Measurements from ENCODE around the gene NCKAP1.
"Not testable (repeated sequence)": the region's sequence is repeated elsewhere in the genome, so short reads cannot be mapped to it uniquely, and the experiment has no call there.

The NCKAP1 gene

GRCh38 chr2:183037553-183038340 lies 510 bp downstream of the NCKAP1 start:
- DNase-seq (ENCODE audit: low spot score): peak; percentile 24

- no peak for DNase-seq (ENCODE audit: low spot score)
Measured at GRCh38 chr2:183037074-183037552, 1.1 kb downstream of the NCKAP1 start.

DNA sequence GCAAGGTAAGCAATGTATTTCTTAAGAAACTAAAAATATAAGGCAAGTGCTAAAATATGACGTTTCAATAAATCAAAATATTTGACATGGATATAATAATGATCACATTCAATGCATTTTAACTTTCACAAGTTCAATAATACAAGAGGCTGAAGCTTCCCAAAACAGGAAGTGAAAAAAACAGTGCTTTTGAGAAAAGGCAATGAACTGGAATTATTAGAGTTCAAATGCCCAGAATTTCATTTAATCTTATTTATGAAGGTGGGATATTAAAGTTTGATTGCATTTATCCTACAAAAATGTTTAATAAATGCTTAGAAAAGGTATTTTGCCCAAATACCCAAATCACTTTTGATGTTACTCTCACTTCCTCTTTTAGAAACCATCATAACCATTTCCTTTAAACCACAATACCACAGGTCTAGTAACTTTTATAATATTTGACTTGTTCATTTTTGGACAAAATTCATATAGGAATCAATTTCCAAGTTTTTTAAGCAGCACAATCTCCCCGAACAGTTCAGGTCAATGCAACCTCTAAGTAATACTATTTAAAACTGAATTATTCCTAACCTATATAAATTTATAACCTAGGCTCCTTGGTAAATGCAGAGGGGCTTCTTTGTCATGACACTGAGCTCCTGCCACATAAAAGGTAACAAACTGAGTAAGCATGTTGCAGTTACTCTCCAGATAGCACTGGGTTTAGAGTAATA lies 2.1 kb downstream of the NCKAP1 start:
- peak; percentile 23 for DNase-seq (ENCODE audit: low spot score)

DNA sequence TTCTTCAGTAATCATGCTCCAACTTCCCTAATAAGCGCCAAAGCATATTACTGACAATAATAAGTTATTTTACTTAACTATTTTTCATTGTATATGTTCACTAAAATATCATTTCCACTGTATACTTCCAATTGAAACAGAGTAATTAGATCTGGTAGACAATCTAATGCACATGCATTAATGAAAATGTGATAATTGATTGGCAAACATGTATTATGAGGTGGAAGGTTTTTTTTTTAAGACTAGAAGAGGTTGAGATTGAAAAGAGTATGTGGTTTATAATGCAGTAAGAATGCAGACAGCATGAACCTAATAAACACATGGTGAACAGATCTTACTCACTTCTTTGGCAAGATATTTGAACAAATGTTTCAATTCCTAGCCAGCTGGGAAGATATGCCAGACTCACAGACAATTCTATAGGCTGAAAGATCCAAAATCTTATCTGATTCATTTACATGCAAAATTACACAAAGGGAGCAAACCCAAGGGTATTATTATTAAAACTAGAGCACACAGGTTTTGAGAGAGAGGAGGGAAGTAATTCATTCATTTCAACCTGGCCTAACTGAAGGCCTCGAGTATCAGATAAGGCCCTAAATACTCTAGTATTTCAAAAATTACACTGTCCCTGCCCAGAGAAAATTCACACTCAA lies 2.8 kb downstream of the NCKAP1 start:
- DNase-seq (ENCODE audit: low spot score): no peak

GRCh38 chr2:183034806-183035205 lies 3.5 kb downstream of the NCKAP1 start:
- DNase-seq (ENCODE audit: low spot score): no peak

DNA sequence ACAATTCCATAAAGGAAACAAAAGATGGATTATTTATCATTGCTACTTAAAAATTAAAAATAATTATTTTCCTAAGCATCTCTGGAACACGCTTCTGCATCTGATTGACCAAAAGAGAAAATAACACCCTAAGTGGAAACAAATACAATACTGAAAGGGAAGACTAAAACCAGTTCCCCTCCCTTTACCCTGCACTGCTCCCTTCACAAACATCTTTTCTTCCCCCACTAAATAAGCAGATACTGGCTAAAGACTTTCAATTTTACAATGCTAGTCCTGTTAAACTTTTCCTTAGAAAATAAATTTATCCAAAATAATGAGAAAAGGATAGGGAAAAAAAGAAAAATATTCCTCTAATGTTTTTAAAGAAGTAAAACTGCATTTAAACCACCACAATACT lies 4.3 kb downstream of the NCKAP1 start:
- no peak for DNase-seq (ENCODE audit: low spot score)

DNA sequence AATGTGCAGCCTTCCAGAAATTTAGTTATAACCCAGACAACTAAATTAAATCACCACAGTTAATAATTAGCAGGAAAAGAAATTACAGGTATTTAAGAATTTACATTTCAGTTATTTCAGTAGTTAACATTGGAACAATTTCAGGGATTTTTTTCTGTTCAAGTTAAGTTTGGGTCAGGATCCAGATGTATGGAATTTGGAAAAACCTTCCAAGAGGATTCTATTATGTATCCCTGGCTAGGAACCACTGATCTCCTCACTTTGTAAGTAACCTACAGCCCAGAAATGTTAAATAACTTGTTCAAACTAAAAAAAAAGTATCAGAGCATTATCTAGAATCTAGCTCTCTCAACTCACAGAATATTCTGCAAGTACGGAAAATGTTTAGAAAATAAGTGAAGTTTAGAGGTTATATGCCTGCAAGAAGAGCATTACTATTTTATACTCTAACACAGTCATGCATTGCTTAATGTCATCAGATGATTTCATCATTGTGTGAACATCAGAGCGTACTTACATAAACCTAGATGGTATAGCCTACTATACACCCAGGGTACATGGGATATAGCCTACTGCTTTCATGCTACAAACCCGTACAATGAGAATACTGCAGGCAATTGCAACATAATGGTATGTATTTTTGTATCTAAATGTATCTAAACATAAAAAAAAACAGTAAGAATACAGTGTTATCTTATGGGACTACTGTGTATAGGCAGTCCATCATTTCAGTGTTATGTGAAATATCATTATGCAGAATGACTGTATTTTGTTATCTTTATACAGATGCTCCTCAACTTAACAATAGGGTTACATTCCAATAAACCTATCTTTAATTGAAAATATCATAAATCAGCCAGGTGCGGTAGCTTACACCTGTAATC lies 6.1 kb downstream of the NCKAP1 start:
- no peak for DNase-seq (ENCODE audit: low spot score)

DNA sequence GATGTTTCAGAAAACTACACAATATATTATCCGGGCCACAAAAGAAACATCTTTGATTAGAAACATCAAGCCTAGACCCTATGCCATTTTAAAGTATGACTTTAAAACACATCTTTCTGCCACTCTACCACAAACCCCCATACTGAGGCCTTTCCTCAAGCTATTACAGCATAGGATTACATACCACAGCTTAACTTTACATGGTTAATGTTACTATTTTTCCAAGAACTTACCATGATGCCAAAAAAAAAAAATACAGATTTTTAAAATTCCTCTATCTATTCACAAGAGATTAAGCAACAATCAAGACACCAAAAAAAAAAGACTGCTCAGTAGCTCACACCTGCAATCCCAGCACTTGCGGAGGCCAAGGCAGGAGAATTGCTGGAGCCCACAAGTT lies 9.0 kb downstream of the NCKAP1 start:
- no peak for DNase-seq (ENCODE audit: low spot score)

GRCh38 chr2:183028108-183028507 lies 10.1 kb downstream of the NCKAP1 start:
- no peak for DNase-seq (ENCODE audit: low spot score)

GRCh38 chr2:183027443-183027842 lies 10.8 kb downstream of the NCKAP1 start:
- DNase-seq (ENCODE audit: low spot score): no peak

DNA sequence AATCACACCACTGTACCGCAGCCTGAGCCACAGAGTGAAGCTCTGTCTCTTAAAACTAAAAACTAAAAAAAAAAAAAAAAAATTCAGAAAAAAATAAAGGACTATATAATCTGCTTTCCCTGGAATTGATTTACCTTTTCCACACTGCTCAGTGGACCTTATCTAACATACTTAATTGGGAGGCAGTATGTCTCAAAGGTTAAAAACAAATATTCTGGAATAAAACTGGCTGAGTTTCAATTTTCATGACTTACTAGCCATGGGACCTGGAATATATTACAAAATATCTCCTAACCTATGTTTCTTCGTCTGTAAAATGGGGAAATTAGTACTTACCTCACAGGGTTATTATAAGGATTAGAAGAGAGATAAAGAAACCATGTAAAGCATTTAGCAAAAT lies 11.8 kb downstream of the NCKAP1 start:
- no peak for DNase-seq (ENCODE audit: low spot score)

DNA sequence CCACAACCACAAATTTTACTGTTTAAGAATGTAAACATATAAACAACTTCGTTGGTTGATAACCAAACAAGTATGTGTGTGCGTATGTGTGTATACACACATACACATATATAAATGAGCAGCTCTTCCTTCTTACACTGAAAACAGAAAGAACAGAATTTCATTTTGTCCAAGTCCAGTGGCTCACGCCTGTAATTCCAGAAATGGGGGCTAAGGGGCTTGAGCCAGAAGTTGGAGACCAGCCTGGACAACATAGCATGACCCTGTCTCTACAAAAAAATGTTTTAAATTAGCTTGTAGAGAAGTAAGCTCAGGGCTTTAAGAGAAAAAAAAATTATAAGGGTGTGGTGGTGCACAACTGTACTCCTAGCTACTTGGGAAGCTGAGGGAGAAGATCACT lies 12.3 kb downstream of the NCKAP1 start:
- no peak for DNase-seq (ENCODE audit: low spot score)

DNA sequence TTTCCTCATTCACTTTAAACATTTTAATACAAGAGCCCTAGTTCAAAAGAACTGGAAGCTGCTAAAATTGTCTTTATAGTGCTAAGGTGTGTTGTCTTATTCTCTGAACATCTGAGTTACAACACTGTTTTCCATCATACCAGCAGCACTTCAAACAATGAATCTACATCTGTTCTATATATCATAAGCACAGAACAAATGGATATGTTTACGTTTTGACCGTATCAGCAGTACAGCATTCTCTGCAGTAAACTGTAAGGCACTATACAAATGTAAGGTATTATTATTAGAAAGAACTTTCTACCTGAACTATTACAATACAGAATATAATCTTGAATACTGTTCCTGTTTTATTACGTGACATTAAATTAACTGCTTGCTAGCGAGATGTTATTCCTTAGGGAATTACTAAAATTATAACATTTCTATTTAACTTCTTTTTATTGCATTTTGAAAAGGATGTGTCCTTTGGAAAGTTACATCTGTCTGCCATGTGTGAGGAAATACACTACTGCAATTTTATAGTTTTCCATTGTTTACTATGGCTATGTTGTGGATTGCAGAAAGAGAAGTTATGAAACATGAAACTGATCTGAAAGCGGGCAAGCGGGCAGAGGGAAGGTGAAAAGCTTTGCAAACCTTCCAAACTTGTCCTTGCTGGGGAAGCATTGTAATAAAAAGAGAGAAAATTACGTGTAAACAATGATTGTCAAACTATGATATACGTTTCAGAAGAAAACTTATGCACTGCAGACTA lies 13.7 kb downstream of the NCKAP1 start:
- DNase-seq (ENCODE audit: low spot score): no peak

DNA sequence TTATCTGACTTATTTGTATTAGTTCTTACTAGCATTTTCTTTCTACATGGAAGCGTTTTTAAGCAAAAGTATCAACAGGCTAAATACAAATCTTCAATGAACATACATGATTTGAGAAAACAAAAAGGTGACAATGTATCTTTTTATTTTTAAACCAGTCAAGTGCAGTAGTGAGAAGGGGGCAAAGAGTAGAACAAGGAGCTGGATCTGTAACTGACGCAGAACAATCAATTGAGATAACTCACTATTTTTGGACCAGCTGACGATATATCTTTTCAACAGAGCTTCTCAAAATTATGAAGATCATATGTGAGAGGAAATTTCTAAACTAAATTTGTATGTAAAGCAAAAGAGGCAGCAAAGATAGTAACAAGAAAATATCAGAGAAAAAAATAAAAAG lies 15.5 kb downstream of the NCKAP1 start:
- no peak for DNase-seq (ENCODE audit: low spot score)

DNA sequence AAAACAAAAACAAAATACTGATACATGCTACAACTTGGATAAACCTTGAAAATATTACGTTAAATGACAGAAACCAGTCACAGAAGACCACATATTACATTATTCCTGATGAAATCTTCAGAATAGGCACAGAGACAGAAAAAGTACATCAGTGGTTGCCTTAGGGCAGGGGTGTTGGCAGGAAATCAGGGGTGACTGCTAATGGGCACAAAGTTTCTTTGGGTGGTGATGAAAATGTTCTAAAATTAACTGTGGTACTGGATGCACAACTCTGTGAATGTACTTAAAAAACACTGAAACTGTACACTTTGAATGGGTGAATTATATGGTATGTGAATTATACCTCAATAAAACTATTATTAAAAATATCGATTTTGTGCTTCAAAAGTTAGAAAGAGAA lies 16.6 kb downstream of the NCKAP1 start:
- no peak for DNase-seq (ENCODE audit: low spot score)

DNA sequence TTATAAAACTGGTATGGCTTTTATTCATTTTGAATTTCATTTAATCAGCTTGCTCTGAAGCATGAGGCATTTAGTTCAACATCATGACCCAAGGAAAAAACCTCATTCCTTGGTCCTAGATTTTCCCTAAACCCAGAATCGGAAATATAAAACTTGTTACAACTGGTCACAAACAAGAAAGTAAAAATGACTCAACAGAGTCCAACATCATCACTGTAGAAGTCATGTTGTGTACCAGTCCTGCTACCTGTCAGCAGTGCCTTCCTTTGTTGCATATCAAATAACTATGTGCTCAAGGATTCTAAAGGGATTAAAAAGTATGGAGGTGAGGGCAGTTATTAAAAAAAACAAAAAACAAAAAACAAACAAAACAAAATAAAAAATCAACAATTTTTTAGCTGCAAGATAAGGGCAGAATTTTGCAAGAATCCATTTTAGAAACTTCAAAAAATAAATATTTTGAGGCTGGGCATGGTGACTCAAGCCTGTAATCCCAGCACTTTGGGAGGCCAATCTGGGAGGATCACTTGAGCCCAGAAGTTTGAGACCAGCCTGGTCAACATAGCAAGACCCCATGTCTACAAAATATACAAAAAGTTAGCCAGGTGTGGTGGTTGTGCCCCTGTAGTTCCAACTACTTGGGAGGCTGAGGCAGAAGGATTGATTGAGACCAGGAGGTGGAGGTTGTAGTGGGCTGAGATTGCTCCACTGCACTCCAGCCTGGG lies 18.4 kb downstream of the NCKAP1 start:
- no peak for DNase-seq (ENCODE audit: low spot score)

DNA sequence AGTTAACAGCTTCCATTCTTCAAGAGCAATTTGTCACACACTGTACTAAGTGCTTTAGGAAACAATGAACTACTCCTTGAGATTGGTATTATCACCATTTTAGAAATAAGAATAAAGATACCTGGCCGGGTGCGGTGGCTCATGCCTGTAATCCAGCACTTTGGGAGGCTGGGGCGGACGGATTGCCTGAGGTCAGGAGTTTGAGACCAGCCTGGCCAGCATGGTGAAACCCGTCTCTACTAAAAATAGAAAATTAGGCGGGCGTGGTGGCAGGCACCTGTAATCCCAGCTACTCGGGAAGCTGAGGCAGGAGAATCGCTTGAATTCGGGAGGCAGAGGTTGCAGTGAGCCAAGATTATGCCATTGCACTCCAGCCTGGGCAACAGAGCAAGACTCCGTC lies 20.4 kb downstream of the NCKAP1 start:
- not testable (repeated sequence) for DNase-seq (ENCODE audit: low spot score)

DNA sequence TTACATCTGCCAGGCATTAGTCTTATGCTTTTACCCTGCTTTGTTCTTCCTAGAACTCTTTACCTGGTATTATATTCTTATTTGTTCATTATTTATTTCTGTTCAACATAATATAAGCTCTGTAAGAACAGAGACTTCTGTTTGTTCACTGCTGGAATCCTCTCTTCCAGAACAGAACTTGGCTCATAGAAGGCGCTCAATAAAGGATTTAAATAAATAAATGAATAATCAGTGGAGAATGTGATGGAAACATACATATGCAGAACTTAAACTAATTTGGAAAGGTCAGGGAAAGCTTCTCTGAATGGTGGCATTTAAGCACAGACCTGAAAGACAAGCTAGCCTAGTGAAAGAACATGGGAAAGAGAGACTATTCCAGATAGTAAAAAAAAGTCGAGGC lies 24.3 kb downstream of the NCKAP1 start:
- no peak for DNase-seq (ENCODE audit: low spot score)

GRCh38 chr2:183011743-183012142 lies 26.5 kb downstream of the NCKAP1 start:
- DNase-seq (ENCODE audit: low spot score): no peak

- no peak for DNase-seq (ENCODE audit: low spot score)
Measured at GRCh38 chr2:183010112-183010511, 28.1 kb downstream of the NCKAP1 start.

Data from activated CD4-positive, alpha-beta T cell treated with anti-CD3 and anti-CD28 coated beads, Interleukin-2, Interleukin-4, amounts not matched to agents 100 ng/mL and 50 ng/mL, durations not matched to agents 16 hours and 8 hours (primary cell).